ENCODE results near the gene PPP2R5E. TPM values are rescaled to one million over a fixed set of nuclear protein-coding genes. Genes with fewer than 3 reads are reported as not detected.

The PPP2R5E gene
- total and polyA plus RNA-seq, 4 donors, result 6.0 to 13.1 (median 8.4) TPM

DNA sequence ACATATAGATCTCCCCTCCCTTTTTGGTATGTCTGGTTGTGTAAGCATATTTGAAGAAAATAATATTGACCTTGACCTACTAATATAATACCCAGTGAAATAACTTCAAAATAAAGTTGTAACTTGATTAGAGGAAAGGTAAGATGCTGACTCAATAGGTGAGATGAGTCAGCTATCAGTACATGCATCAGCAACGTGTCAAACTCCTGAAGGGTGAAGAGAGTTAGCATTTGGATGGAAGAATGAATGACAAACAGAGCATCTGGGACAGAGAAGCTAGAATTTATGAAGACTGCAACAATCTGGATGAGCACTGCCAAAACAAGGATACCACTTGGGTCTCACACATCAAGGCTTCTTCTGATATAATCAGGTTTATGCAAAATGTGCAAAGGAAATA, 74.9 kb downstream of the PPP2R5E start:
- DNase-seq (ENCODE audit: low spot score), result no peak
- no peak overlapping the region for H3K4me3 ChIP-seq (ENCODE audit: low read depth in 1 of 3, low read length in 3 of 3)
- no peaks in the 10 kb centered on the region for H3K36me3 ChIP-seq (ENCODE audit: control insufficient read depth in 4 of 4, insufficient read depth in 3 of 4, low read depth in 1 of 4, low read length in 3 of 4)
- no peaks in the 10 kb centered on the region for H3K27me3 ChIP-seq (ENCODE audit: control insufficient read depth in 4 of 4, insufficient read depth in 4 of 4, low read length in 3 of 4)
- H3K9ac ChIP-seq (ENCODE audit: low read depth in 1 of 2, low read length in 2 of 2), result no peak overlapping the region
- H3K9me3 ChIP-seq (ENCODE audit: control insufficient read depth in 4 of 4, low read length in 3 of 4), result no peaks in the 10 kb centered on the region
- TF ChIP-seq CTCF (IDR thresholded peaks at IDR 0.05; ENCODE audit: low read depth, low read length, missing input control) (no peak), FOXA2 (IDR thresholded peaks at IDR 0.05) (no peak), FOXA1 (IDR thresholded peaks at IDR 0.05) (no peak)
- peaks cover 3 to 25% (median 12%) of the 10 kb centered on the region in 4 donors for H3K4me1 ChIP-seq (ENCODE audit: control insufficient read depth in 4 of 4, insufficient read depth in 4 of 4, low read length in 3 of 4)
- 42% methylated on average over 1 of the region's 1 CpG for WGBS
- peak overlapping the region; percentile 2 to 29 for H3K27ac ChIP-seq (ENCODE audit: low read depth in 1 of 2, low read length in 2 of 2)

GRCh38 chr14:63467440-63468072, 75.6 kb downstream of the PPP2R5E start:
- peak overlapping the region in 1 of 2 donors; percentile 29 for H3K27ac ChIP-seq (ENCODE audit: low read depth in 1 of 2, low read length in 2 of 2)
- H3K4me1 ChIP-seq (ENCODE audit: control insufficient read depth in 4 of 4, insufficient read depth in 4 of 4, low read length in 3 of 4), result peaks cover 3 to 18% (median 10%) of the 10 kb centered on the region in 4 donors
- H3K27me3 ChIP-seq (ENCODE audit: control insufficient read depth in 4 of 4, insufficient read depth in 4 of 4, low read length in 3 of 4), result no peaks in the 10 kb centered on the region
- WGBS, result 65% methylated on average over 4 of the region's 4 CpGs
- no peak overlapping the region for H3K4me3 ChIP-seq (ENCODE audit: low read depth in 1 of 3, low read length in 3 of 3)
- no peak overlapping the region for H3K9ac ChIP-seq (ENCODE audit: low read depth in 1 of 2, low read length in 2 of 2)
- no peak for DNase-seq (ENCODE audit: low spot score)
- no peaks in the 10 kb centered on the region for H3K36me3 ChIP-seq (ENCODE audit: control insufficient read depth in 4 of 4, insufficient read depth in 3 of 4, low read depth in 1 of 4, low read length in 3 of 4)
- no peaks in the 10 kb centered on the region for H3K9me3 ChIP-seq (ENCODE audit: control insufficient read depth in 4 of 4, low read length in 3 of 4)
- TF ChIP-seq ZBTB33 (IDR thresholded peaks at IDR 0.05) (no peak), EGR1 (IDR thresholded peaks at IDR 0.05; ENCODE audit: low read depth in 2 of 2) (no peak), TAF1 (conservative IDR thresholded peaks at IDR 0.05) (no peak), HNF4A (conservative IDR thresholded peaks at IDR 0.05) (no peak), SP1 (IDR thresholded peaks at IDR 0.05) (no peak), FOXA2 (IDR thresholded peaks at IDR 0.05) (no peak), RAD21 (IDR thresholded peaks at IDR 0.05) (no peak), FOXA1 (IDR thresholded peaks at IDR 0.05) (no peak), JUND (IDR thresholded peaks at IDR 0.05) (no peak)

- H3K9me3 ChIP-seq (ENCODE audit: control insufficient read depth in 4 of 4, low read length in 3 of 4), result no peaks in the 10 kb centered on the region
- no peaks in the 10 kb centered on the region for H3K36me3 ChIP-seq (ENCODE audit: control insufficient read depth in 4 of 4, insufficient read depth in 3 of 4, low read depth in 1 of 4, low read length in 3 of 4)
- H3K4me1 ChIP-seq (ENCODE audit: control insufficient read depth in 4 of 4, insufficient read depth in 4 of 4, low read length in 3 of 4), result peaks cover under 1 to 9% (median 5%) of the 10 kb centered on the region in 4 donors
- no peak overlapping the region for H3K9ac ChIP-seq (ENCODE audit: low read depth in 1 of 2, low read length in 2 of 2)
- 96% methylated on average over 8 of the region's 8 CpGs for WGBS
- no peak overlapping the region for H3K27ac ChIP-seq (ENCODE audit: low read depth in 1 of 2, low read length in 2 of 2)
- H3K4me3 ChIP-seq (ENCODE audit: low read depth in 1 of 3, low read length in 3 of 3), result no peak overlapping the region
- TF ChIP-seq JUND (IDR thresholded peaks at IDR 0.05), result no peak
- TF ChIP-seq NR2F2 (IDR thresholded peaks at IDR 0.05), result no peak
- TF ChIP-seq CTCF (IDR thresholded peaks at IDR 0.05; ENCODE audit: low read depth, low read length, missing input control), result no peak
- TF ChIP-seq EGR1 (IDR thresholded peaks at IDR 0.05; ENCODE audit: low read depth in 2 of 2), result no peak
- TF ChIP-seq RAD21 (IDR thresholded peaks at IDR 0.05), result no peak
- no peak for TF ChIP-seq GABPA (IDR thresholded peaks at IDR 0.05 in 1 of 2, conservative IDR thresholded peaks at IDR 0.05 in 1 of 2)
- no peak for TF ChIP-seq FOXA2 (IDR thresholded peaks at IDR 0.05)
- TF ChIP-seq, protein P1, sequence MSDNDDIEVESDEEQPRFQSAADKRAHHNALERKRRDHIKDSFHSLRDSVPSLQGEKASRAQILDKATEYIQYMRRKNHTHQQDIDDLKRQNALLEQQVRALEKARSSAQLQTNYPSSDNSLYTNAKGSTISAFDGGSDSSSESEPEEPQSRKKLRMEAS (IDR thresholded peaks at IDR 0.05), result no peak
- no peak for TF ChIP-seq TAF1 (conservative IDR thresholded peaks at IDR 0.05)
- no peak for TF ChIP-seq HNF4A (conservative IDR thresholded peaks at IDR 0.05)
- no peak for TF ChIP-seq FOXA1 (IDR thresholded peaks at IDR 0.05)
- no peaks in the 10 kb centered on the region for H3K27me3 ChIP-seq (ENCODE audit: control insufficient read depth in 4 of 4, insufficient read depth in 4 of 4, low read length in 3 of 4)
- no peak for DNase-seq (ENCODE audit: low spot score)
These were observed 77.8 kb downstream of the PPP2R5E start for GRCh38 chr14:63465347-63465746.

All from liver (tissue), 9 donors.